ENCODE measurements around the gene LRRC51. TPM values are rescaled to one million over a fixed set of nuclear protein-coding genes. Genes with fewer than 3 reads are reported as not detected.

Gene LRRC51
- total RNA-seq, 2 donors from 2014 or later, result 8.0 to 9.5 TPM

DNA sequence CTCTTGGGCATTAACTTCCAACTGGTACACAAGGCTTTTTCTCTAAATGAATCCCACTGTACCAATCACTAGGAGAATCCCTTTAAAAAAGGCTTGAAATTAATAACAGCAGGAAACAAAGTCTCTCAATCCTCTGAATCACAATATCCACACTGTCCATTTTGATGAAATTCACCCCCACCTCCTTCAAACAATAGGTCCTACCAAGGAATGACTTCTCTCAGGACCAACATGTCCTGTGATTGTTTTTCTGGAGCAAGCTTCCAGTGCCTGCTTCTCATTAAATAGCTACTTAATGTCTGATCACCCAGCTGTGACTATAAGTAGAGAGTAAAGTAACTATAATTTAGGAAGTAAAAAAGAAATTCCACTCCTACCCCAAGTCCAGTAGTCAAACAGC, 13.4 kb upstream of the LRRC51 start:
- H3K36me3 Mint-ChIP-seq (ENCODE audit: low read depth), result peaks cover 13% of the 10 kb centered on the region
- no peaks in the 10 kb centered on the region for H3K9me3 Mint-ChIP-seq
- H3K9ac ChIP-seq (ENCODE audit: extremely low read depth, low read length, poor library complexity, severe bottlenecking), result no peak overlapping the region
- H3K9me3 ChIP-seq (ENCODE audit: control insufficient read depth, low read length), result no peaks in the 10 kb centered on the region
- peaks cover 24% of the 10 kb centered on the region for H3K36me3 ChIP-seq (ENCODE audit: control insufficient read depth, insufficient read depth, low read length)
- DNase-seq, result no peak
- TF ChIP-seq, protein P1, sequence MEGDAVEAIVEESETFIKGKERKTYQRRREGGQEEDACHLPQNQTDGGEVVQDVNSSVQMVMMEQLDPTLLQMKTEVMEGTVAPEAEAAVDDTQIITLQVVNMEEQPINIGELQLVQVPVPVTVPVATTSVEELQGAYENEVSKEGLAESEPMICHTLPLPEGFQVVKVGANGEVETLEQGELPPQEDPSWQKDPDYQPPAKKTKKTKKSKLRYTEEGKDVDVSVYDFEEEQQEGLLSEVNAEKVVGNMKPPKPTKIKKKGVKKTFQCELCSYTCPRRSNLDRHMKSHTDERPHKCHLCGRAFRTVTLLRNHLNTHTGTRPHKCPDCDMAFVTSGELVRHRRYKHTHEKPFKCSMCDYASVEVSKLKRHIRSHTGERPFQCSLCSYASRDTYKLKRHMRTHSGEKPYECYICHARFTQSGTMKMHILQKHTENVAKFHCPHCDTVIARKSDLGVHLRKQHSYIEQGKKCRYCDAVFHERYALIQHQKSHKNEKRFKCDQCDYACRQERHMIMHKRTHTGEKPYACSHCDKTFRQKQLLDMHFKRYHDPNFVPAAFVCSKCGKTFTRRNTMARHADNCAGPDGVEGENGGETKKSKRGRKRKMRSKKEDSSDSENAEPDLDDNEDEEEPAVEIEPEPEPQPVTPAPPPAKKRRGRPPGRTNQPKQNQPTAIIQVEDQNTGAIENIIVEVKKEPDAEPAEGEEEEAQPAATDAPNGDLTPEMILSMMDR (conservative IDR thresholded peaks at IDR 0.05), result no peak
- no peak overlapping the region for H3K27ac Mint-ChIP-seq
- peaks cover 6% of the 10 kb centered on the region for H3K4me1 ChIP-seq (ENCODE audit: control insufficient read depth, insufficient read depth, low read length)
- H3K27me3 Mint-ChIP-seq (ENCODE audit: insufficient read depth), result no peaks in the 10 kb centered on the region
- H3K4me3 Mint-ChIP-seq, result no peak overlapping the region
- no peak overlapping the region for H3K4me3 ChIP-seq (ENCODE audit: low read length)
- H3K27ac ChIP-seq (ENCODE audit: low read depth, low read length), result no peak overlapping the region
- H3K4me1 Mint-ChIP-seq, result peaks cover 41% of the 10 kb centered on the region
- no peaks in the 10 kb centered on the region for H3K27me3 ChIP-seq (ENCODE audit: control insufficient read depth, insufficient read depth, low read length, poor library complexity, severe bottlenecking)

DNA sequence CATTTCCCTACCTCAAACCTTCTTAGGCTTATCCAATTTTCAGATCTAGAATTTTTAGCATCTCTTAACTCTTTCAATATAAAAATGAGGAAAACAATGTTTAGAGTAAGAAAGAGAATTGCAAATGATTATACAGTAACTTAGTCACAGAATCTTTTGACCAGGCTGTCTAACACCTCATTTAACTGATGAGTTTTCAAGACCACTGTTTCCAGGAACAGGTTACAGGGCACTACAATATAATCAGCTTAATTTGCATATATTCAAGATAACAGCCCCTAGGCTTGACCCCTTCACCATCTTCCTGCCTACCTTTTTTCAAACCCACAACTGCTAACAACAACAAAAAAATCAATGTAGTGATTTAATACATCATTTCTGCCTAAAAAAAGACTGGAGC, 13.0 kb upstream of the LRRC51 start:
- peaks cover 6% of the 10 kb centered on the region for H3K4me1 ChIP-seq (ENCODE audit: control insufficient read depth, insufficient read depth, low read length)
- peaks cover 20% of the 10 kb centered on the region for H3K36me3 ChIP-seq (ENCODE audit: control insufficient read depth, insufficient read depth, low read length)
- H3K4me3 ChIP-seq (ENCODE audit: low read length), result no peak overlapping the region
- Mint-ChIP-seq H3K27ac (peak overlapping the region; percentile 28), H3K36me3 (ENCODE audit: low read depth) (peaks cover 10% of the 10 kb centered on the region), H3K27me3 (ENCODE audit: insufficient read depth) (no peaks in the 10 kb centered on the region), H3K4me3 (no peak overlapping the region), H3K4me1 (peaks cover 45% of the 10 kb centered on the region), H3K9me3 (no peaks in the 10 kb centered on the region)
- no peaks in the 10 kb centered on the region for H3K9me3 ChIP-seq (ENCODE audit: control insufficient read depth, low read length)
- H3K27me3 ChIP-seq (ENCODE audit: control insufficient read depth, insufficient read depth, low read length, poor library complexity, severe bottlenecking), result no peaks in the 10 kb centered on the region
- DNase-seq, result no peak
- TF ChIP-seq, protein P1 (conservative IDR thresholded peaks at IDR 0.05), result no peak
- no peak overlapping the region for H3K9ac ChIP-seq (ENCODE audit: extremely low read depth, low read length, poor library complexity, severe bottlenecking)
- no peak overlapping the region for H3K27ac ChIP-seq (ENCODE audit: low read depth, low read length)

DNA sequence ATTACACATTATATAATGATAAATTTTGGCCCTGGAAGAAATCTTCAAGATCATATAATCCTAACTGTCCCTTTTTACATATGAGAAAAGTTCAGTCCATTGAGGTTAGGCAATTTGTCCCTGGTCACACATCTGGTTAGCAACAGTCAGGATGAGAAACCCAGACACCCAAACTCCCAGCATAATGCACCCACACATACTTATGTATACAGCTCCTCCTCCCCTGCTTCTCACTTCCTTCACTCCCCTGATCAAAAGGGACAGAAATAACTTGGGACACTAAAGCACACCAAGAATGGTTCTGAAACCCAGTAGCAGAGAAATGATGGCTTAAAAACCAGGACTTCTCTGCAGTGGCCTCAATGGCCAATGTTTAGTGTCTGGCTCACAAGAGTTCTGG, 11.4 kb upstream of the LRRC51 start:
- no peak overlapping the region for H3K27ac ChIP-seq (ENCODE audit: low read depth, low read length)
- H3K4me3 Mint-ChIP-seq, result no peak overlapping the region
- peaks cover 45% of the 10 kb centered on the region for H3K4me1 Mint-ChIP-seq
- peaks cover 14% of the 10 kb centered on the region for H3K36me3 ChIP-seq (ENCODE audit: control insufficient read depth, insufficient read depth, low read length)
- H3K9ac ChIP-seq (ENCODE audit: extremely low read depth, low read length, poor library complexity, severe bottlenecking), result no peak overlapping the region
- no peaks in the 10 kb centered on the region for H3K27me3 Mint-ChIP-seq (ENCODE audit: insufficient read depth)
- H3K36me3 Mint-ChIP-seq (ENCODE audit: low read depth), result peaks cover 10% of the 10 kb centered on the region
- TF ChIP-seq, protein P1 (conservative IDR thresholded peaks at IDR 0.05), result no peak
- no peak overlapping the region for H3K4me3 ChIP-seq (ENCODE audit: low read length)
- H3K27me3 ChIP-seq (ENCODE audit: control insufficient read depth, insufficient read depth, low read length, poor library complexity, severe bottlenecking), result no peaks in the 10 kb centered on the region
- H3K27ac Mint-ChIP-seq, result peak overlapping the region; percentile 26
- no peaks in the 10 kb centered on the region for H3K9me3 Mint-ChIP-seq
- no peaks in the 10 kb centered on the region for H3K9me3 ChIP-seq (ENCODE audit: control insufficient read depth, low read length)
- no peak for DNase-seq
- peaks cover 6% of the 10 kb centered on the region for H3K4me1 ChIP-seq (ENCODE audit: control insufficient read depth, insufficient read depth, low read length)

Measured in endodermal cell (in vitro differentiated cells).